ENCODE measurements around the gene HOXA3.

Gene HOXA3

DNA sequence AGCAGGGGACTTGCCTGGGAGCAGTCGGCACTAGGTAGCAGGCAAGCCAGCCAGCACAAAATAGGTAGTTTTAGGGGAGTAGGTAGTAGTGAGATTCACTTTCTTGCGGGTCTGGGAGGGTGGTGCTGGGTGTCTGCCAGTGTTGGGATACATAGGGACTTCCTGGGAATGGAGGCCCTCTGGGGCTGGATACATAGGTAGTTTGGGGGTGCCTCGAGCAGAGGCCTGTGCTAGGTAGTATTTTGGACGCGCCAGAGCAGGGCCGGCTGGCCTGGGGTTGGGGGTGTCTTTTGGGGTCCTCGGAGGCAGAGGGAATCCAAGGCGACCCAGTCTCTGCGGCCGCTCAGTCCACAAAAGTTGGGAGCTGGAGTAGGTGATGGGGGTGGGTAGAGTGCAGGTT is 2.0 kb upstream of the HOXA3 start:
- no peak for DNase-seq

- DNase-seq: no peak
Measured at GRCh38 chr7:27153526-27153925, 1.1 kb upstream of the HOXA3 start.

DNA sequence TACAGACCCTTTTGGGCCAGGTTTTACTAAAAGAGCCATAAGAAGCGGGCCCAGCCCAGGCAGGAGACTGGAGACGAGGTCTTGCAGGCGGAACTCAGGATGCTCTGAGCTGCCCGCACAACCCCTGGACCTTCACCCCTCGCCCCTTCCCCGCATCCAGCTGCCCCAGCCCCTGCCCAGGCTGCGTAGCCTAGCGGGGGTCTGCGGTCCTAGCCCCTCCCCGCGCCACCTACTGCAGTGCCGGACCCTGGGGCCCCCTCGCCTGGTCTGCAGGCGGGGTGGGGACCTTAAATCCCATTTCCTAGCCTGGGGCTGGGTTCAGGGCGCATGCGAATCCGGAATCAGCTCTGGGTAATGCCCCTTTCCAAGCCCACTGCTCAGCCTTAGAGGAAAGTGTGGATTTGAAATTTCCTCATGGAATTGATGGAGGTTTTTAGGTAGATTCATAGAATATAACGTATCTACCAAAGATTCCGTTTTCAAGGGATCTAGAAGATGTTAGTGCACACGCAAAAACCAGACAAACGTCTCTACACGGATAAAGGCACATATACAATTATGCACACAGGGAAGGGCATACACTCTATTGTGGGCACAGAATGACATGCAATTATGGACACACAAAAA is 546 bp upstream of the HOXA3 start:
- no peak for DNase-seq

- DNase-seq: peak; percentile 76
Measured at GRCh38 chr7:27151341-27151930, 947 bp downstream of the HOXA3 start.

- DNase-seq: peak; percentile 81
Measured at GRCh38 chr7:27150568-27151340, 1.6 kb downstream of the HOXA3 start.

- DNase-seq: peak; percentile 72
Measured at GRCh38 chr7:27149842-27150567, 2.4 kb downstream of the HOXA3 start.

GRCh38 chr7:27148756-27149641 is 3.4 kb downstream of the HOXA3 start:
- peak; percentile 64 for DNase-seq

DNA sequence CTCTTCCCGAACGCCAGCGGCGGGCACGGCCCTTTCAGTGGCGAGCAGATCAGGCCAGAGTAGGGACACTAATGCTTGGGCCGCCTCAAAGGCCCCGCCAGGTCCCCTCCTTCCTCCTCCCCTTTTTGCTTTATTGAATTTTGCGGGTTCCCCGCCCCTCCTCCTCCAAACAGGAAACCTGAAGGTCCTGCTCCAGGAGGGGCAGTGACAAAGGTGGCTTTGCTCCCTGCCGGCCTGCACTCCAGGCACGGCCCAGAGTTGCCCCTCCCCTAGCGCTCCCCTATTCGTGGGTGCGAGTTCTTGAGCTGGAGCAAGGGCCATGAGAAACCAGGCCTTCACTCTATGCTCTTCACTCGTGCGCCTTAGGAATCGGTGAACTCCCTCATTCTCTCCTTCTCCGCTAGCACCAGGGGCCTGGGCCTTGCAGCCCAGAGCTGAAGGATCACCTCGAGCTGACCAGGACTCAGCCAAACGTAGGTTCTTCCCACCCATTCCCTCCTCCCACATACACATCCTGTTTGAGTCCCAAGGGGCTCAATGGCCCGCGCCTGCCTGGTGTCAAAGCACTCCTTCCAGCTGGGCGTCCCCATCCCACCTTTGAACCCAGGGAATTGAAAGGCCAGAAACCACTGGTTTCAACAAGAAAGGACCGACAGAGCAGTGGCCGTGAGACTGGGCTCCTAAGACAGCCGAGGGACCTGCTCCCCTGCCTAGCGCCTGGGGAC is 4.2 kb downstream of the HOXA3 start:
- DNase-seq: peak; percentile 35

DNA sequence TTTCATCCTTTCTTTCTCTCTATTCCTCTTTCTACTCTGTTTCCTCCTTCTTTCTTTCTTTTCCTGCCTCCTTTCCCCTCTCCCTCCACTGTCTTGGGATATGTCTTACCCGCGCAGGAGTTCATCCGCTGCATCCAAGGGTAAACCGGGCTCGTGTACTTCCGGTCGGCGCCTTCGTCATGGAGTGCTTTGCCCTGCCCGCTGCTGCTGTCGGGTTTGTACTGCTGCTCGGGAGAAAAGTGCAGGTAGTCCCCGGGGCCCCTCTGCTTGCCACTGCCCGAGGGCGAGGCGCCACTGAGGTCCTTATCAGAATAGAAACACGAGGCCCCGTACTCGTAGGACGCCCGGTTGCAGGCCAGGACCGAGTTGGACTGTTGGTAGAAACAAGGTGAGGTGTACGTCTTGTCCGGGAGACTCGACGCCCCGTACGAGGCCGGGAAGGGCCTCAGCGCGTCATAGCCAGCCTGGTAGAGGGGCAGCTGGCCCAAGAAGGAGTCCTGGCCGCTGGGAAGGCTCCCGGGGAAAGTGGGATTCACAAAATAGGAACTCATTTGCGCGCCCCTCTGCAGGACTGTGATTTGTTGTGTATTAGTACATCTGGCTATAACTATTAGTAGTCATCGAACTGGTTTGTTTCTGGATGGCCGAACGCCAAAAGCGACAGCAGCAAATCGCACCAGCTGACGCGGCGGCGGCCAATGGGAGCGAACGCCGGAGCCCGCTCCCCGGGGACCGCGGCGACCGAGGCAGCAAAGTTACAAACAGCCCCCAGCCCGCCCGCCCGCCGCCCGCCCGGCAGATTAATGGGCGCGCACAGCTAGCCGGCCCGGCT is 5.0 kb downstream of the HOXA3 start, which contains the start of gene HOXA6:
Gene HOXA6, minus strand, starts transcription at position 576 of the 832 bp plus-strand sequence. Its CDS starts 25 bp downstream, at position 551.
- peak; percentile 60 for DNase-seq

- no peak for DNase-seq
Measured at GRCh38 chr7:27146491-27147198, 5.7 kb downstream of the HOXA3 start.

- DNase-seq: no peak
Measured at GRCh38 chr7:27145914-27146412, 6.4 kb downstream of the HOXA3 start.

GRCh38 chr7:27145165-27145913 is 7.0 kb downstream of the HOXA3 start:
- no peak for DNase-seq

- DNase-seq: no peak
Measured at GRCh38 chr7:27144781-27145164, 7.6 kb downstream of the HOXA3 start.

DNA sequence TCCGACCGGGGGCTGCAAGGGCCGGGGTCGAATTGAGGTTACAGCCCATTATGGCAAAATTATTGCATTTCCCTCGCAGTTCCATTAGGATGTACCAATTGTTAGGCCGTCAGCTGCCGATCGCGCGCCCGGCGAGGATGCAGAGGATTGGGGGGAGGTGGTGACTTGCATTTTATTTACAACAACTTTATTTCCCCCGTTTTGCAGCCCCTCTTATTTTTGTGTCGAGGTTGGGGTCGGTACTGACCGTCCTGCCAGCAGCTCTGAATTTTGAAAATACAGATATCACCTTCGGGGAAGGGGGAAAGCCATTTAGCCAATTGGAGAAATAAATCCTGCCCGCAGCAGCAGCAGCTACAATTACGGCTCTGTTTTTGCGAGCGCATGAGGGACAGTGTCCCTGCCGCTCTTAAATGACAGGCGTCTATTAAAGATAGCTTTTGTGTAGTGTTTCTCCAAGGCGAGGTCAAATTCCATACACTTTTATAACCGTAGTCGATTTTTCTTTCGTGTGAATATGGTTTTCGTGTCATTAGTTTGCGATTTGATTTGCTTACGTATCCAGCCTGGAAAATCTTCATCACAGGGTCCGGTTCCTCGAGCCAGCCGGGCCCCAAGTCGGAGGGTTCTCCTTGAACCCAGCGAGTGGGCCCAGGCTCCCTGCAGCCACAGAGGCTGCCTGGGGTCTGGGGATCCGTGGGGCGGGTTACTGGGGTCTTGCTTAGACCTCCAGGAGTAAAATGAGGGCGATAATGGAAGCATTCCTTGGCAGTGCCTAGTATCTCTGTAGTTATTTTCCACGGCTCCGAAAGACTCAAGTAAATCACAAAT is 8.2 kb downstream of the HOXA3 start:
- no peak for DNase-seq

DNA sequence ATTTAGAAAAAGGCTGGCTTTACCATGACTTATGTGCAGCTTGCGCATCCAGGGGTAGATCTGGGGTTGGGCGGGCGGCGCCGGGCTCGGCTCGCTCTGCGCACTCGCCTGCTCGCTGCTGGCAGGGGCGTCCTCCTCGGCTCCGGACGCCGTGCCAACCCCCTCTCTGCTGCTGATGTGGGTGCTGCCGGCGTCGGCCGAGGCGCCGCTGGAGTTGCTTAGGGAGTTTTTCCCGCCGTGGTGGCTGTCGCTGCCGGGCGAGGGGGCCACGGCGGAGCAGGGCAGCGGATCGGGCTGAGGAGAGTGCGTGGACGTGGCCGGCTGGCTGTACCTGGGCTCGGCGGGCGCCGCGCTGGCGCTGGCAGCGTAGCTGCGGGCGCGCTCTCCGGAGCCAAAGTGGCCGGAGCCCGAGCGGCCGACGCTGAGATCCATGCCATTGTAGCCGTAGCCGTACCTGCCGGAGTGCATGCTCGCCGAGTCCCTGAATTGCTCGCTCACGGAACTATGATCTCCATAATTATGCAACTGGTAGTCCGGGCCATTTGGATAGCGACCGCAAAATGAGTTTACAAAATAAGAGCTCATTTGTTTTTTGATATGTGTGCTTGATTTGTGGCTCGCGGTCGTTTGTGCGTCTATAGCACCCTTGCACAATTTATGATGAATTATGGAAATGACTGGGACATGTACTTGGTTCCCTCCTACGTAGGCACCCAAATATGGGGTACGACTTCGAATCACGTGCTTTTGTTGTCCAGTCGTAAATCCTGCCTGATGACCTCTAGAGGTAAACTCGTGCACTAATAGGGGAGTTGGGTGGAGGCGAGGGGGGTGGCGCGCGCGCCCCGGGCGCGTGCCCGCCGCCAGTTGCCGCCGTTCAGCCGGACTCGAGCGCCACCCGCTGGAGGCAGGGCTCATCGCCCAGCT is 9.1 kb downstream of the HOXA3 start, which contains the start of gene HOXA5:
Gene HOXA5, minus strand, starts transcription at position 659 of the 927 bp plus-strand sequence. Its CDS starts 74 bp downstream, at position 585.
- peak; percentile 65 for DNase-seq

GRCh38 chr7:27142580-27143022 is 9.8 kb downstream of the HOXA3 start:
- no peak for DNase-seq

Data from DMS79 treated with DMSO at 0.1 percent for 48 hours (cell line).